ENCODE results near the gene HOXA10.

HOXA10 gene

DNA sequence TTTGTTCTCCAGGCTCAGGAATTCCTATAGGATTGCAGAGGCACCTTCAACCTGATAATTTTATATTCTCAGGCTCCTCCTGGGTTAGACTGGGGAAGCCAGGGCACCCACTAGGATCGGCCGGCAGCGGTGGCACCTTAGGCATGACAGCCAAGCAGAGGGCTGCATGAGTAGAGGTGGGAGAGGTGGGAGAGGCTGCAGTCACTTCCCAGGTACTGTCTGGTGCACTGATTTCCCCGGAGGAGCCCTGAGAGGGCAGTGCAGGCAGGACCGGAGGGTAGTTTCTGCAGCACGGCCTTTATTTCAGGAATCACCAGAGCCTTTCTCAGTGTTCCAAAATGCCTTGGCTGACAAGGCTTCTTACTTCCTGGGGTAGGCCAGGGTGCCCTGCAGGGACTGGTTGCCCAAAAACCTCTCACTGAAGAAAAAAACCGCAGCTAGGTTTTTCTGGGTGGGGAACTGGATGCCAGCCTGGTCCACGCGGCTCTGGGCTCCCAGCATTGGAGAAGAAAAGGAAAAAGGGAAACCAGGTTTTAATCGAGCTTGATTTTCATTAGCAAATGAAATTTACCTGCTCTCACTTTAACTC is 29.3 kb upstream of the HOXA10 start:
- ATAC-seq: no peak

DNA sequence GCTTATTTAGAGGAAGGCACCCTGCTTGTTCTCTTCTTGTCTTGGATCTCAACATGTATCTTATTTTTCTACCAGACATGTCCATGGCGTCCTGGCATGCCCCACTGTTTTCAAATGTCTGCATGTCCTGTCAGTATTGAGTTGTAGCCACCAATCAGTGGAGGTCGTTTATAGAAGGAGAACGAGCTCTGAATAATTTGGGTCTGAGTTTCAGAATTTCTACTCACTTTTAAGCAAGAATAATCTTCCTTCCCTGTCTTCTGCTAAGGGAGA is 28.7 kb upstream of the HOXA10 start:
- ATAC-seq: no peak

DNA sequence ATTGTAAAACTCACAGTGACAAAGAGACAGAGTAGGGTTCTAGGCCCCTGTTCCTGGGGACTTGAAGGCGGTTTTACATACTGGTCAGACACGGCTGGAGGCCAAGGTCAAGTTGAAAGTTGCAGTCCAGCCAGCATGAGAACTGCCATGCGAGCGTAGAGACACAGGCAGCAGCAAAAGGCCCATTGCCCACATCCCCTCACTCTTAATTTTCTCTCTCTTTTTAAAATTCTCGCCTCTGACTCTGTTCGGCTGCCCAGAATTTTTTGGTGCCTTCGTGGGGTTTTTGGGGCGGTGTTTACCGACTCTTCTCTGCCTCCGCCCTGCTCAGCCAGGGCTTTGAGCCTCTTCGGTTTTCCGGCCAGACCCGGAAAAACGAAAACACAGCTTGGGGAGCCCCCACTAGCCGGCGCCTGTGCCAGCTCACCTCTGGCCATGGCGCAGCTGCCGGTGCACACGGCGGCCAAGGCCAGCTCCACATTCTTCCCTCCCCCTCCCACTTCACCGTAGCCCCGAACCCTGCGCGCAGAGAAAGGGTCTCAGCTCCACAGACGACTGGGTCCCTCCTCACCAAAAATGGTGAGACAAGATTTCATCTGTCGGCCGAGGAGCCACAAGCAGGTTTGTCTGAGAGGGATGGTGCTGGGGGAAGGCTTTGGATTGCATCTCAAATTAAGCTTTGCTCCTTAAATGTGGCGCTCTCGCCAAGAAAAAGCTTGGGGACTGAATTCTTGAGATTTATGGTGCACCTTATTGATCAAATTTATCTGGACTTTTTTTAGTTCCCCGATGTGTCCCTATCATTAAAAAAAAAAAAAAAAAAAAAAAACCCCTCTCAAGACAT is 28.1 kb upstream of the HOXA10 start:
- no peak for ATAC-seq

DNA sequence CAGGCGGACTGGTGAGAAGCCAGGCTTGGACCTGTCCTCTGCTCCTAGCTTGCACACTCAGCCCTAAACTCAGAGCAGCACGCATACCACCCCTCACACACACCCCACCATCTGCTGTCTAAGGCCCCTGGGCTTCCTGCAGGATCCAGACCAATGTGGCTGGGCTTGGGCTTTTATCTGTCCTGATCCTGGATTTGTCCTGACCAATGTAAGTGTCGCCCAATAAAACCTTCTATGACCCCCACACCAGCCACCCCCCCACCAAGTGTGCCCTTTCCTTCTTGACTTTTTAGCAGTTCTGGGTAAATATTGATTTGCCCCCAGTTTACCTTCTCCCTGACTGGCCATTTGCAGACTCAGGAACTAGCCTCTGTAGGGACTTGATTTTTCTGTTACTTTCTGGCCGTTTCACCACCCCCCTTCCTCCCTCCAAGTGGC is 27.5 kb upstream of the HOXA10 start:
- no peak for ATAC-seq

DNA sequence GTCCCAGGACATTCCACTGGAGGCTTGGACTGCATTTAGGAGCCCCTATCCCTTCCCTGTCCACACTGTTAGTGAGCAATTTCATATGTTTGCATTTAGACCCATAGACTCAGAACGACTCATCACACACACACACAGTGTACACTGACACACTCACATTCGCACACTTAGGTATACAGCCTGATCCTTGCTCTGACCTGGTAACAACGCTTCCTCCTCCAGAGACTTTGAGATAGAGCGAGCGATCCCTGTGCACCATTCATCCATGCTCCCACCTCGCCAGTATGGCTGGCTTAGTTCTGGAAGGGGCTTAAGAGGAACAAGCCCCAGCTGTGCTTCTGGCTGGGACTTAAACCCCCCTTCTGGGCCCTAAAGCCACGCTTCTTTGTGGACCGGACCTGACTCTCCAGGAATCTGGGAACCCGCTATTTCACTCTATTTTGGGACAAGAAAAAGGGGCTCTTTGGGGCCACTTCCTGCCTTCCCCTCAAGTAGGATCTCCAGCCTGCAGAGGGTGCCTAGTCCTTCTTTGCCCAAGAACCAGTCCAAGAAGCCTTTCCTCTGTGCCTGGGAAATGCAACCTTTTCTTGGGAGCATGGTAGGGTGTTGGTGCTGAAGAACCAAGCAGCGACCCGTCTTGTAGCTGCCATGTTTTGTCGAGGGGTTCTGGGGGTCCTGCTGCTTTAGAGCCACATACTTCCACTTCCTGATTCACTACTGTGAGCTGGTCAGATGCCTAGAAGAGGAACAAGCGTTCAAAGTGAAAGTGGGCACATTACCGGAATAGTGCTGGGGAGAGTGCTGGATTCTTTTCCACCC is 26.9 kb upstream of the HOXA10 start:
- ATAC-seq: no peak

- peak; percentile 49 to 54 for ATAC-seq
Observed at GRCh38 chr7:27199849-27200760, 26.0 kb upstream of the HOXA10 start, which contains the start of gene HOXA13. Gene HOXA13 (minus strand): TSS chr7:27200091. CDS start chr7:27200077, 14 bp downstream.

GRCh38 chr7:27198871-27199801 is 25.0 kb upstream of the HOXA10 start:
- ATAC-seq: peak in 1 of 2 donors; percentile 17

DNA sequence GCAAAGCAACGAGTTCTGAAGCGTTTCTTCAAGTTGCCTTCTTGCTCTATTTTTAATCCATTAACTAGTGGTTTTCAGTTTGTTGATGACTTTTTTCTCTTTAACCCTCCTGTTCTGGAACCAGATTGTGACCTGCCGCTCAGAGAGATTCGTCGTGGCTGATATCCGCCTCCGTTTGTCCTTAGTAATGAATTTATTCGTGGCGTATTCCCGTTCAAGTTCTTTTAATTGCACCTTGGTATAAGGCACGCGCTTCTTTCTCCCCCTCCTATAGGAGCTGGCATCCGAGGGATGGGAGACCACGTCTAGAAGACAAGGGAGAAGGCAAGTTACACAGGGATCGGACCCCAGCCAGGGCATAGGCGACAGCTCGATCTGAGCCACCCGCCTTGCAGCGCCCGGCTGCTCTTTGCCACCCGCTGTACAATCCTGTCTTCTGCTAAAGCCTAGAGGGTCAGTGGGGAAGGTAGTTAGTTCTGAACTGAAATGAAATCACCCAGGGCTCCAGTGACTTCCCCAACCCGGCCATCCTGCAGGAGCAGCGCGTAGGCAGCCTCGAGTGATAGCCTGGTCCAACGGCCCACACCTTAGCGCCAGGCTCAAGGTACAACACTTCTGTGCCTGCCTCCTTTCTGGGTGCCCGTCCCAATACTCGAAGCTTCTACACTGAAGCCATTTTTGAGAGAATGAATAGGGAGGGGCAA is 24.2 kb upstream of the HOXA10 start:
- ATAC-seq: no peak

- no peak for ATAC-seq
Observed at GRCh38 chr7:27197137-27198042, 23.3 kb upstream of the HOXA10 start.

GRCh38 chr7:27196287-27196767 is 22.2 kb upstream of the HOXA10 start:
- ATAC-seq: no peak

DNA sequence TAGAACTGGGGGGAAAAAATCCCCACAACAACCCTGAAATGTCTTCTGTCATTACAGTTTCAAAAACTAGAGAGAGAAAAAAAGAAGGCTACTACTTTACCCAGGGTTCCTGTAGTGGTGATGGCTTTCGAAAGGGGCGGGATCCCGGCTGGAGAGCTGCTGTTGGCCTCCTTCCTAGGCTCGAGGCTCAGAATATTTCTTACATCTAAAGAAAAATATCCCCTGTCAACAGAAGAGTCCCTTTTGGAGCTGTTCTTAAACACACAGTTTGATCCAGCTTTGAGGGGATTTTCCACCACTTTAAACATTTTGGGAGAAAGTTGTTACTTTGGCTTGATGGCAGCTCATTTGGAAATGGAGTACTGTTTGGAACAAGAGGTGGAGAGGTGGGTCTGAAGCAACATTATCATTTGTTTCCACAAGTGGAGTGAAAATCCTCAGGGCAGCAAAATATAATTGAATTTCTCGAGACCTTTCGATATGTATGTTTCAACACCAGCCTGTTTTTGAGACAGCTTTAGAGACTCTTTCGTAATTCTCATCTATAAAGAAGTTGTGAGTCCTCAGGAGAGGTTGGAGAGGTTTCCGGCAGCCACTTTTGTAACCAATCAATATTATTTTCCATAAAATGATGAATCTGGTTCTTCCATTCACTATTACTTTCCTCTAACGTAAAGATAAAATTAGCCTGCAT is 20.7 kb upstream of the HOXA10 start:
- ATAC-seq: no peak

- no peak for ATAC-seq
Observed at GRCh38 chr7:27194002-27194352, 19.9 kb upstream of the HOXA10 start.

DNA sequence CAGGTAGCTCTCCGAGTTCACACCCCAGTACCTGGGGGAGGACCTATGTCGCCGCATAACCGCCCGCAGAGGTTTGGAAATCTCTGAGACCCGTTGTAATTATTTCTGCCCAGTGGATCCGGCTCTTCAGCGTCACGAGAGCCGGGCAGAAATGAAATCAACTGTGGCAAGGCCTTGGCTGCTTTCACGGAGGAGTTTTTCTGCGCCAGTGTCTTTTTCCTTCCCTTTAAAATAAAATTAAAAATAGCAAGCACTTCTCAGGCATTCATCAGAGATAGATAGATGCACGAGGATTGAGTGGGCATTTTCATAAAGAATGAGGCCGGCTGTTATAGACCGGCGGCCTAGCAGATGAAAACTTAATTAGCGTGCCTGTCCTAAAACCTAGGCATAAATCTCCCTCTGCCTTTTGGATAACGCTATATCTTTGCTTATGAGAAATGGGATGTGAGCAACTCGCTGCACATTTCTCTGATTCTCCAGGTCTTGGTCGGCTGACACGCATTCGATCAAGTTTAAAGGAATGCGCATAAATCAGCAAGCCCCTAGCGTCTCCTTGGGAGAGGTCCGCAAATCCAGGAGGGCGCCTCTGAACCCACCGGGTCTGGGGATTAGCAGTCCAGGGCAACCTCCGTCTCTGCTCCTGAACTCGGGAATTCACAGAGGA is 19.3 kb upstream of the HOXA10 start:
- no peak for ATAC-seq

DNA sequence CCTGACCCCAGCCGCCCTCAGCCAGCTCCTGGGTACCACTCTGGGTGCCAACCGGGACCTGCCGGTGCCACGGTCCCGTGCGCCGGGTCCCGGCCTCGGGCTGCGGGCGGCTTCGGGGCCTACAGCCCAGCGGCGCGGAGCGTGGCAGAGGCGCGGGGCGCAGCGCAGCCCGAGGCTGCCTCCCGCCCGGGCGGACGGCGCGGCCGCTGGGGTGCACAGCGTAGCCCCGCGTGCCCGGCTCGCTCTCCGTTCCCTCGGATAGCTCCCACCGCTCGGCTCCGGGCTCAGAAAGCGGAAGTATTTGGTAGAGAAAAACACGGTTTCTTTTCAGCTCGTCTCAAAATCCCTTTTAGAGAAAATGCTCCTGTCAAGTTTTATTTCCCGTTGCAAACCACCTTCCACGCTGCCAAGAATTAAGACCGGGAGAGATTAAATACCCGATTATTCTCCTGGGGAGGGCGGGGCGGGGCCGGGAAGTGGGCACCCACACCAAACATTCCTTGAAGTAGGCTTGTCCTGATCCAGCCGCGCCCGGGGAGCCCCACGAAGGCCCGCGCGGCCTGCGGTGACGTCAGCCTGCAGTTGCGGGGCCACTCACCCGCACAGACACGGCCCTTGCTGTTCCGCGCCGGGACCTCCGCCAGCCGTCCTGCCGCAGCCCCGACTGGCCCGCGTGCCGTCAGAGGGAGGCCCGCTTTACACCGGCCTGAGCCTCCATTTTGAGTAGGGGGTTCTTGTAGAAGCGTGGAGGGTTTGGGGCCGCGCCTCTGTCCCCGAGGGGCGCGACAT is 18.6 kb upstream of the HOXA10 start:
- peak; percentile 36 to 57 for ATAC-seq

DNA sequence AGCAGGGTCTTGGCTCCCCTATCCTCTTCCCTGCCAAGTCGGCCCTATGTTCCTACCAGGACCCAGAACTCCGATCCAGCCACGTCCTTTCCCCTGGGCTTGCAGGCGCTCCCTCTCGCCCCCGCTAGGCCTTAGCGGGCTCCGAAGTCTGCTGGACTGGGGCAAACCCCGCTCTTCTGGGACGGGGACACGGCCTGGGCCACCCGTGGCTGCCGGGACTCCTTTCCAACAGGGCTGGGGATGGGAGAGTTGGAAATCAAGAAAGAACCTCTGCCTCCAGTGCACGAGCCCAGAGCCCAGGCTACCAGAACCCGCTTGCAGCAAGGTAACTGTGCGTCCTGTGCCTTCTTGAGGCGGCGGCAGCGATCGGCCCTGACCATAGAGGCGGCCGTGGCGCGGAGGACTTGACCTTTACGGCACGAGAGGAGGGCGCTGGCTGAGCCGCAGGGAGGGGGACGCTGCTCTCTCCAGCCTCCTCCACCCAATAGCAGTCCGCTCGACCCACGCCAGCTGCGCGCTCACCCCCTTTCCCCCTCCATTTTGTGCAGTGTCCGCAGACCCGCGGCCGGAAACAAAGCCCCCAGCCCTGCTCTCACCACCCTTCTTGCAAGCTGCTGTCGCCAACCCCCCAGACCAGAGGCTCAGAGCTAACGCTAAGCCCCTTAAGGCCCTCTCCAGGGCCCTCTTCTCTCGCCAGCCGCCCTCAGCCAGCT is 17.9 kb upstream of the HOXA10 start:
- no peak for ATAC-seq

DNA sequence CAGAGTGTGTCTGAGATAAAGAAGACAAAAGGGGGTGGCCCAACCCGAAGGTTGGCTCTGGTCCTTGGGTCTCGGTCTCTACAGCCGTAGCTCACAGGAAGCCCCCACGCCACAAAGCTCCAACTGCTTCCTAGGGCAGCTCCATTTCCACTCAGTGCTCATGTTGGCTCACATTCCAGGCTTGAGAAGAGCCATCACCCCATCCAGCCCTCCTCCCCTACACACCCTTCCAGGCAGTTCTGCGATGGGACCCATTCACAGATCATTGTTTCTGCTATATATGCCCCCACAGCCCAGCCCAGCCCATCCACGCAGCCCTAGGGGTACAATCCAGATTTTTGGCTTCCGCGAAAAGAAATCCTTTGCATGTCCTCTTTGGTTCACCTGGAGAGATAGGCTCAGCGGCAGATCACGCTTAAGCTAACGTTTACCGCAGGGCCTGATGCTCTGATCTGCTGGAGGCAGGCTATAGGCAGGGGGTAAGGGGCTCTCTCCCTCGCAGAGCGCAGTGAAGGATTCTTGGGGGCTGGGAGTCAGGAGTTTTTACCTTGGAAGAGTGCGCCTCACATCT is 17.1 kb upstream of the HOXA10 start:
- ATAC-seq: no peak

Measured in activated CD4-positive, CD25-positive, alpha-beta regulatory T cell treated with anti-CD3 and anti-CD28 coated beads, Interleukin-2, amount 50 U/mL, for 24 hours (primary cell).